K562 (cell line): Measurements from ENCODE around the gene HRH1. TPM values are rescaled to one million over a fixed set of nuclear protein-coding genes. Genes with fewer than 3 reads are reported as not detected.

Experiments
- ATAC-seq: fragments of 200-7000 bp; cut with Tn5 transposase; 3 replicates; pipeline ENCODE4 v1.9.1; 2020; ENCODE audit warnings: moderate library complexity
- BruUV-seq: library from RNA; stranded (reverse); fragments of 400-500 nt; replicated peaks from 2 replicates; lab custom pipeline; 2021; lab: Mats Ljungman, UMichigan
- CTCF ChIA-PET: fragments of 300-600 bp; formaldehyde crosslinking; extraction: SDS; loops from one replicate; lab custom pipeline; 2021; ENCODE audit warnings: low intra/inter-chr PET ratio; lab: Yijun Ruan, JAX
- POLR2A ChIA-PET: fragments of 300-600, 350-650 bp; sonication (Branson Sonifier 250); formaldehyde crosslinking; extraction: SDS; loops from one replicate; lab custom pipeline; 2021; ENCODE audit warnings: antibody characterized with exemption, inconsistent platforms; lab: Yijun Ruan, JAX
- DNase-seq, 4 experiments: peaks; one replicate each; pipeline versions ENCODE4 v3.0.0 to v3.0.0-alpha.2; 2011 to 2018; ENCODE audit warnings: low spot score in 3 of 4, mixed read lengths in 3 of 4; ENCODE audit errors: extremely low read depth in 1 of 4
- FAIRE-seq: peaks from 2 replicates; lab custom pipeline; 2011; peaks lifted over from hg19 to GRCh38; lab: Jason Lieb, UNC
- H2AFZ ChIP-seq: 2 replicates; pipeline ENCODE4 v1.6.0; 2011; ENCODE audit warnings: low read depth, low read length, control low read depth, inconsistent platforms
- H3K27ac ChIP-seq: fragments of 200-600 bp; 3 replicates; pipeline ENCODE4 v1.8.0; 2011; ENCODE audit warnings: low read depth, mild to moderate bottlenecking, control low read depth, inconsistent platforms, low read length, moderate library complexity, mixed read lengths; ENCODE audit errors: extremely low read depth
- H3K27me3 ChIP-seq, 2 experiments: fragments of 300-600 bp in 1 of 2; 2 replicates in 1 of 2; 3 replicates in 1 of 2; pipeline versions ENCODE4 v1.6.0 to v1.8.0; 2011; ENCODE audit warnings: inconsistent platforms in 2 of 2, low read length in 2 of 2, mild to moderate bottlenecking in 1 of 2, mixed read lengths in 1 of 2, moderate library complexity in 1 of 2; ENCODE audit not compliant: control insufficient read depth in 2 of 2, insufficient read depth in 2 of 2
- H3K36me3 ChIP-seq: fragments of 300-600 bp; 3 replicates; pipeline ENCODE4 v1.8.0; 2011; ENCODE audit warnings: mild to moderate bottlenecking, low read length, inconsistent platforms; ENCODE audit not compliant: control insufficient read depth, insufficient read depth
- H3K4me1 ChIP-seq, 2 experiments: fragments of 200-600 bp in 1 of 2; replicated peaks in 1 of 2; 2 replicates in 1 of 2; 3 replicates in 1 of 2; pipeline versions ENCODE4 v1.5.1 to v1.8.0; 2011; ENCODE audit warnings: inconsistent platforms in 2 of 2, low read length in 2 of 2, mild to moderate bottlenecking in 1 of 2, mixed read lengths in 1 of 2, moderate library complexity in 1 of 2; ENCODE audit not compliant: control insufficient read depth in 2 of 2, insufficient read depth in 2 of 2
- H3K4me2 ChIP-seq: 2 replicates; pipeline ENCODE4 v1.6.1; 2011; ENCODE audit warnings: low read length, control low read depth, inconsistent platforms, mixed read lengths; ENCODE audit not compliant: insufficient read depth
- H3K4me3 ChIP-seq: fragments of 200-600 bp; sonication (generic), shearing (Covaris generic); 2 replicates; pipeline ENCODE4 v1.5.1; 2016; ENCODE audit warnings: control low read depth, inconsistent platforms
- H3K79me2 ChIP-seq: fragments of 200-600 bp; 3 replicates; pipeline ENCODE4 v1.8.0; 2011; ENCODE audit warnings: low read length, inconsistent platforms; ENCODE audit not compliant: control insufficient read depth, insufficient read depth
- H3K9ac ChIP-seq, 2 experiments: 2 replicates each; pipeline versions ENCODE4 v1.6.0 to v1.6.1; 2011; ENCODE audit warnings: low read depth in 2 of 2, low read length in 2 of 2, control low read depth in 1 of 2, inconsistent platforms in 1 of 2, mild to moderate bottlenecking in 1 of 2, mixed read lengths in 1 of 2; ENCODE audit not compliant: insufficient read depth in 1 of 2
- H3K9me1 ChIP-seq: one replicate; pipeline ENCODE4 v1.6.0; 2011; ENCODE audit warnings: inconsistent platforms, mild to moderate bottlenecking, low read length, moderate library complexity; ENCODE audit not compliant: control insufficient read depth, insufficient read depth
- H3K9me3 ChIP-seq: replicated peaks from 2 replicates; pipeline ENCODE4 v1.5.1; 2011; ENCODE audit warnings: low read depth, low read length, inconsistent platforms; ENCODE audit not compliant: control insufficient read depth, insufficient read depth
- H4K20me1 ChIP-seq: replicated peaks from 2 replicates; pipeline ENCODE4 v1.6.1; 2011; ENCODE audit warnings: low read length, inconsistent platforms, mixed read lengths; ENCODE audit not compliant: control insufficient read depth, insufficient read depth
- EZH2 ChIP-seq: IDR thresholded peaks from 2 replicates; pipeline ENCODE4 v1.6.1; 2012; ENCODE audit warnings: low read depth, mild to moderate bottlenecking, inconsistent platforms, low read length, borderline replicate concordance
- JUNB ChIP-seq: fragments of 450-650 bp; formaldehyde crosslinking; conservative IDR thresholded peaks from 2 replicates; pipeline ENCODE4 v1.4.0; 2020; ENCODE audit warnings: mild to moderate bottlenecking
- JUND ChIP-seq, 2 experiments: IDR thresholded peaks; 2 replicates in 1 of 2; 3 replicates in 1 of 2; pipeline ENCODE4 v1.6.1; 2011; ENCODE audit warnings: borderline replicate concordance in 2 of 2, low read depth in 2 of 2, low read length in 2 of 2, improper control_type of control experiment in 1 of 2, missing biosample characterization in 1 of 2, missing genetic modification characterization in 1 of 2, missing genetic modification reagents in 1 of 2
- KDM4B ChIP-seq, 2 experiments: fragments of 450-650 bp in 1 of 2; sonication (generic) in 1 of 2; IDR thresholded peaks; 2 replicates each; pipeline ENCODE4 v1.6.1; 2016 to 2017; ENCODE audit warnings: borderline replicate concordance in 2 of 2, antibody characterized with exemption in 1 of 2, low read depth in 1 of 2, mild to moderate bottlenecking in 1 of 2
- NR3C1 ChIP-seq: sonication (generic); formaldehyde crosslinking; IDR thresholded peaks from 2 replicates; pipeline ENCODE4 v1.8.1; 2022; ENCODE audit warnings: missing genetic modification reagents
- RHOXF2B ChIP-seq: fragments of 250-450 bp; sonication (Bioruptor Pico); conservative IDR thresholded peaks from 2 replicates; pipeline ENCODE4 v1.5.1; 2021
- SIN3B ChIP-seq: fragments of 450-650 bp; IDR thresholded peaks from 2 replicates; pipeline ENCODE4 v1.6.1; 2017; ENCODE audit warnings: low read depth, mild to moderate bottlenecking, moderate library complexity
- WGBS: fragments of 100-300 bp; shearing (Covaris generic); methylation state at CpG from one replicate; pipeline ENCODE4 v1.1.6; 2016; ENCODE audit warnings: low coverage, mixed read lengths; ENCODE audit not compliant: insufficient coverage; ENCODE audit errors: missing lambda C conversion rate; 5-methylcytosine and 5-hydroxymethylcytosine counted together
- in situ Hi-C: fragments of 300-500 bp; cut with MboI; formaldehyde crosslinking; loops from 4 replicates; pipeline ENCODE4 v1.15.0; 2018; ENCODE audit warnings: inconsistent platforms, mixed read lengths
- intact Hi-C: fragments of 100-400 bp; cut with micrococcal nuclease; formaldehyde crosslinking; loops from 2 replicates; pipeline ENCODE4 v1.14.2; 2022
- polyA plus RNA-seq, 8 experiments: library from polyadenylated mRNA; depleted of rRNA in 4 of 8; stranded (reverse) in 5 of 8; unstranded in 3 of 8; fragments of >200 nt; fragmentation: Nextera tagmentation in 2 of 8; fragmentation: Illumina TruSeq in 1 of 8; extraction: Ambion mirVana in 2 of 8; extraction: Trizol in 1 of 8; gene quantifications; 2 replicates each; pipeline versions ENCODE4 v1.2.1 to v1.2.3, GENCODE V29; 2011 to 2014; ENCODE audit warnings: inconsistent platforms in 1 of 8, missing spikeins in 1 of 8
- total RNA-seq, 7 experiments: library from RNA; depleted of rRNA in 6 of 7; stranded (reverse); fragments of >200 nt in 6 of 7; fragmentation: Illumina TruSeq in 2 of 7; extraction: Trizol in 2 of 7; gene quantifications; 2 replicates each; pipeline versions ENCODE4 v1.2.1 to v1.2.3, GENCODE V29; 2011 to 2021; ENCODE audit warnings: low replicate concordance in 1 of 7
- TF ChIP-seq, protein P1 (sequence below), 2 experiments: fragments of 450-650 bp; formaldehyde crosslinking in 1 of 2; IDR thresholded peaks; 2 replicates each; pipeline versions ENCODE4 v1.4.0 to v1.6.1; 2014 to 2020; ENCODE audit warnings: mild to moderate bottlenecking in 2 of 2, borderline replicate concordance in 1 of 2, low read depth in 1 of 2

Gene HRH1
- total and polyA plus RNA-seq, 9 of the 15 experiments (the other 6 are each of a cell fraction or from before 2014, with no cell fraction given) = 0.03 to 0.15 (median 0.06) TPM; not detected in 1

- POLR2A ChIA-PET = no interaction called here
- FAIRE-seq = no peak
Observed at GRCh38 chr3:11240496-11240895, 86.2 kb downstream of the HRH1 start.

DNA sequence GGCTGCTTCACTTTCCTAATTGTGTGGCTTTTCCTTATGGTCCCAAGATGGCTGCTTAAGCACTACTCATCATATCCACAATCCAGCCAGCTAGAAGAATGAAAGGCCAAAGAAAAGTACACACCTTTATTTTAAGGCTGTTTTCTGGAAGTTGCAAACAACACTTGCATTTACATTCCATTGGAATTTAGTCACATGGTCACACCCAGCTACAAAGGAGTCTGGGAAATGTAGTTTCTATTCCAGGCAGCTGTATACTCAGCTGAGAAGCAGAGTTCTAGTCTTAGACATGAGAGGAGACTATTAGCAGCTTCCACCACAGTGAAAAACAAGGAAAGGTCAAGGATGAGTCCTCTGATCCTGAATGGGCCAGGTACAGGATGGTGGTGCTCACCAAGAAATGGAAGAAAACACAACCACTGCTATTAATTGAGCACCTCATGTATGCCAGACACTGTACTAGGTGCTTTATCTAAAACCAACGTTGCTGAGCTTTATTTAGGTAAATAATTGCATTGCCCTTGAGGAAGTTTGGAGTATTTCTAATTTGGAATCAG lies 89.9 kb downstream of the HRH1 start:
- H3K4me2 ChIP-seq = peak overlapping the region; percentile 48
- H3K27me3 ChIP-seq = peaks cover 10% of the 10 kb centered on the region in 2 experiments; a peak in 4 of 5 replicates
- FAIRE-seq (peak; percentile 77), DNase-seq (no peak), ATAC-seq (peak; percentile 70)
- CTCF ChIA-PET = no interaction called here
- H3K4me1 ChIP-seq = peaks cover 0 to 3% of the 10 kb centered on the region in 2 experiments; a peak in 1 of 5 replicates
- WGBS = 0% methylated on average over 1 of the region's 1 CpG
- H4K20me1 ChIP-seq = no peaks in the 10 kb centered on the region
- H3K36me3 ChIP-seq = no peaks in the 10 kb centered on the region
- no peak overlapping the region for H3K27ac ChIP-seq
- H3K9me3 ChIP-seq = no peaks in the 10 kb centered on the region
- POLR2A ChIA-PET = interaction anchor here (0.7 to 1.8 kb wide), 7 partner anchors 9 to 93 kb away, joined by 3 to 6 read pairs (median 4); partner anchors contain the start of gene ATG7
- no peak overlapping the region for H3K9ac ChIP-seq
- no peaks in the 10 kb centered on the region for H3K9me1 ChIP-seq
- H3K79me2 ChIP-seq = no peaks in the 10 kb centered on the region
- intact Hi-C loops = no loop called here
- no peak overlapping the region for H3K4me3 ChIP-seq
- BruUV-seq = no TSS peak
- in situ Hi-C loops = no loop called here
- peak overlapping the region; percentile 27 for H2AFZ ChIP-seq
- no peak for TF ChIP-seq EZH2
- TF ChIP-seq, protein P1, sequence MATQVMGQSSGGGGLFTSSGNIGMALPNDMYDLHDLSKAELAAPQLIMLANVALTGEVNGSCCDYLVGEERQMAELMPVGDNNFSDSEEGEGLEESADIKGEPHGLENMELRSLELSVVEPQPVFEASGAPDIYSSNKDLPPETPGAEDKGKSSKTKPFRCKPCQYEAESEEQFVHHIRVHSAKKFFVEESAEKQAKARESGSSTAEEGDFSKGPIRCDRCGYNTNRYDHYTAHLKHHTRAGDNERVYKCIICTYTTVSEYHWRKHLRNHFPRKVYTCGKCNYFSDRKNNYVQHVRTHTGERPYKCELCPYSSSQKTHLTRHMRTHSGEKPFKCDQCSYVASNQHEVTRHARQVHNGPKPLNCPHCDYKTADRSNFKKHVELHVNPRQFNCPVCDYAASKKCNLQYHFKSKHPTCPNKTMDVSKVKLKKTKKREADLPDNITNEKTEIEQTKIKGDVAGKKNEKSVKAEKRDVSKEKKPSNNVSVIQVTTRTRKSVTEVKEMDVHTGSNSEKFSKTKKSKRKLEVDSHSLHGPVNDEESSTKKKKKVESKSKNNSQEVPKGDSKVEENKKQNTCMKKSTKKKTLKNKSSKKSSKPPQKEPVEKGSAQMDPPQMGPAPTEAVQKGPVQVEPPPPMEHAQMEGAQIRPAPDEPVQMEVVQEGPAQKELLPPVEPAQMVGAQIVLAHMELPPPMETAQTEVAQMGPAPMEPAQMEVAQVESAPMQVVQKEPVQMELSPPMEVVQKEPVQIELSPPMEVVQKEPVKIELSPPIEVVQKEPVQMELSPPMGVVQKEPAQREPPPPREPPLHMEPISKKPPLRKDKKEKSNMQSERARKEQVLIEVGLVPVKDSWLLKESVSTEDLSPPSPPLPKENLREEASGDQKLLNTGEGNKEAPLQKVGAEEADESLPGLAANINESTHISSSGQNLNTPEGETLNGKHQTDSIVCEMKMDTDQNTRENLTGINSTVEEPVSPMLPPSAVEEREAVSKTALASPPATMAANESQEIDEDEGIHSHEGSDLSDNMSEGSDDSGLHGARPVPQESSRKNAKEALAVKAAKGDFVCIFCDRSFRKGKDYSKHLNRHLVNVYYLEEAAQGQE (IDR thresholded peaks at IDR 0.05; ENCODE audit: borderline replicate concordance) = 0 out of 2 replicates have a peak, but pooled peaks have one; percentile 6
- TF ChIP-seq, protein P1 (CRISPR knock-in tag; IDR thresholded peaks at IDR 0.05; ENCODE audit: low read depth) = no peak
- no peak for TF ChIP-seq NR3C1

More at GRCh38 chr3:11240496-11240895, 86.2 kb downstream of the HRH1 start:
- peaks cover 3 to 5% of the 10 kb centered on the region in 2 experiments; a peak in 3 of 5 replicates for H3K27me3 ChIP-seq
- no peaks in the 10 kb centered on the region for H3K79me2 ChIP-seq
- 17% methylated on average over 1 of the region's 1 CpG for WGBS
- no peaks in the 10 kb centered on the region for H3K4me1 ChIP-seq
- H3K4me3 ChIP-seq = no peak overlapping the region
- H3K9me3 ChIP-seq = no peaks in the 10 kb centered on the region
- no peak overlapping the region for H2AFZ ChIP-seq
- in situ Hi-C loops = no loop called here
- intact Hi-C loops = no loop called here
- CTCF ChIA-PET = no interaction called here
- no peak overlapping the region for H3K4me2 ChIP-seq
- H3K27ac ChIP-seq = no peak overlapping the region
- DNase-seq (no peak), ATAC-seq (no peak)
- BruUV-seq = no TSS peak
- no peaks in the 10 kb centered on the region for H4K20me1 ChIP-seq
- no peak overlapping the region for H3K9ac ChIP-seq
- no peaks in the 10 kb centered on the region for H3K9me1 ChIP-seq
- no peaks in the 10 kb centered on the region for H3K36me3 ChIP-seq
- TF ChIP-seq SIN3B (no peak), JUND (IDR thresholded peaks at IDR 0.05; ENCODE audit: borderline replicate concordance, low read depth, low read length) (no peak), JUND (tag; IDR thresholded peaks at IDR 0.05; ENCODE audit: borderline replicate concordance, low read depth, low read length) (peak; percentile 20; the same call in 1 of the 3 replicates), KDM4B (IDR thresholded peaks at IDR 0.05; ENCODE audit: borderline replicate concordance in 2 of 2, low read depth in 1 of 2) (no peak), RHOXF2B (CRISPR knock-in tag) (no peak), JUNB (CRISPR knock-in tag) (no peak)
